ENCODE results near the gene STK35.

DNA sequence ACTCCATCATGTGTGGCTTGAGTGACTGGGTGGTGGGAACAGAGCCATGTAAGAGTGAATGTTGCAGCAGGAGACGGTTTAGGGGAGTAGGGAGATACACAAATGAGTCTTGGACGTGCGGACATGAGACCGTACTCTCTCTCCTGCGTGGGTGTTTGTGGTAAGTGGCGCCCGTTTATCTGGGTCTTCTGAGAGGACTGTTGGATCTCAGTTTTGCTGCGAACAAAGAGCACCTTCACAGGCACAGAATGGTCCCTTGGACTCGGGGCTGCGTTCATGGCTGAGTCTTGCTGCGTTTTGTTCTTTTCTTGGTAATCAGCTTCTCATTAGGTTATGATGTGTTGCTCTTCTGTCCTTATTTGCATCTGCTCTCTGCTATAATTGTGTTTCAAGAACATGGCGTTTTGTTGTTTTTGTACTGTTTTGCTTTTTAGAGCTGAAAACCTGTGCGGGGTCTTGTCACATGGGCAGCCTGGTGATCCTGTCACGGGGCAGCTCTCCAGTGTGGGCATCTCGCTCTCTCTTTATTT, 28.5 kb downstream of the STK35 start:
- TF ChIP-seq, protein P1, sequence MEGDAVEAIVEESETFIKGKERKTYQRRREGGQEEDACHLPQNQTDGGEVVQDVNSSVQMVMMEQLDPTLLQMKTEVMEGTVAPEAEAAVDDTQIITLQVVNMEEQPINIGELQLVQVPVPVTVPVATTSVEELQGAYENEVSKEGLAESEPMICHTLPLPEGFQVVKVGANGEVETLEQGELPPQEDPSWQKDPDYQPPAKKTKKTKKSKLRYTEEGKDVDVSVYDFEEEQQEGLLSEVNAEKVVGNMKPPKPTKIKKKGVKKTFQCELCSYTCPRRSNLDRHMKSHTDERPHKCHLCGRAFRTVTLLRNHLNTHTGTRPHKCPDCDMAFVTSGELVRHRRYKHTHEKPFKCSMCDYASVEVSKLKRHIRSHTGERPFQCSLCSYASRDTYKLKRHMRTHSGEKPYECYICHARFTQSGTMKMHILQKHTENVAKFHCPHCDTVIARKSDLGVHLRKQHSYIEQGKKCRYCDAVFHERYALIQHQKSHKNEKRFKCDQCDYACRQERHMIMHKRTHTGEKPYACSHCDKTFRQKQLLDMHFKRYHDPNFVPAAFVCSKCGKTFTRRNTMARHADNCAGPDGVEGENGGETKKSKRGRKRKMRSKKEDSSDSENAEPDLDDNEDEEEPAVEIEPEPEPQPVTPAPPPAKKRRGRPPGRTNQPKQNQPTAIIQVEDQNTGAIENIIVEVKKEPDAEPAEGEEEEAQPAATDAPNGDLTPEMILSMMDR (IDR thresholded peaks at IDR 0.05): no peak
- no peak for TF ChIP-seq ZFX (IDR thresholded peaks at IDR 0.05; ENCODE audit: borderline replicate concordance)
